K562 (cell line): ENCODE results near the gene TPPP. TPM values are rescaled to one million over a fixed set of nuclear protein-coding genes. Genes with fewer than 3 reads are reported as not detected.

Experiments
- ATF7 ChIP-seq: fragments of 450-650 bp; IDR thresholded peaks from 2 replicates; pipeline ENCODE4 v1.7.1; 2014; ENCODE audit warnings: mild to moderate bottlenecking, moderate library complexity
- C11orf30 ChIP-seq: fragments of 450-650 bp; IDR thresholded peaks from 2 replicates; pipeline ENCODE4 v1.6.1; 2016; ENCODE audit warnings: low read depth, mild to moderate bottlenecking
- CHD2 ChIP-seq: IDR thresholded peaks from 2 replicates; pipeline ENCODE4 v1.6.1; 2011; ENCODE audit warnings: low read depth, low read length
- DACH1 ChIP-seq: fragments of 450-650 bp; IDR thresholded peaks from 2 replicates; pipeline ENCODE4 v1.6.1; 2018; ENCODE audit not compliant: partially characterized antibody
- ESRRA ChIP-seq: fragments of 450-650 bp; IDR thresholded peaks from 2 replicates; pipeline ENCODE4 v1.6.1; 2014; ENCODE audit warnings: low read depth, mild to moderate bottlenecking, moderate library complexity, borderline replicate concordance
- GATA2 ChIP-seq: sonication (generic); formaldehyde crosslinking; IDR thresholded peaks from 2 replicates; pipeline ENCODE4 v1.4.0; 2020; ENCODE audit warnings: mild to moderate bottlenecking, missing genetic modification reagents
- GMEB1 ChIP-seq: fragments of 250-450 bp; sonication (Bioruptor Pico); IDR thresholded peaks from 2 replicates; pipeline ENCODE4 v1.4.0; 2020; ENCODE audit warnings: mild to moderate bottlenecking
- HNRNPH1 ChIP-seq: fragments of 200-400 bp; formaldehyde crosslinking; optimal IDR thresholded peaks from 2 replicates; pipeline ENCODE3; 2017; ENCODE audit warnings: low read depth, mild to moderate bottlenecking, low read length, moderate library complexity
- RFX7 ChIP-seq: fragments of 250-450 bp; sonication (Bioruptor Pico); IDR thresholded peaks from 2 replicates; pipeline ENCODE4 v1.5.1; 2021; ENCODE audit warnings: mild to moderate bottlenecking
- SIRT6 ChIP-seq: IDR thresholded peaks from one replicate; pipeline ENCODE4 v1.6.1; 2012; ENCODE audit warnings: low read depth, mild to moderate bottlenecking, control low read depth, inconsistent platforms, low read length, moderate library complexity
- SMARCB1 ChIP-seq: IDR thresholded peaks from 2 replicates; pipeline ENCODE4 v1.6.1; 2011; ENCODE audit warnings: improper control_type of control experiment, low read depth; ENCODE audit not compliant: insufficient read length
- SMC3 ChIP-seq: conservative IDR thresholded peaks from 2 replicates; pipeline ENCODE4 v1.6.1; 2011; ENCODE audit warnings: low read depth, low read length, improper control_type of control experiment; ENCODE audit not compliant: insufficient read depth
- TEAD2 ChIP-seq: fragments of 450-650 bp; IDR thresholded peaks from 2 replicates; pipeline ENCODE4 v1.6.1; 2016; ENCODE audit warnings: missing genetic modification characterization, control low read depth, missing compliant biosample characterization
- VEZF1 ChIP-seq: fragments of 200-800 bp; sonication (Bioruptor generic); IDR thresholded peaks from 2 replicates; pipeline ENCODE4 v1.6.1; 2017; ENCODE audit warnings: missing genetic modification characterization, missing compliant biosample characterization
- XRCC3 ChIP-seq: fragments of 450-650 bp; IDR thresholded peaks from 2 replicates; pipeline ENCODE4 v1.6.1; 2017; ENCODE audit warnings: mild to moderate bottlenecking, moderate library complexity
- XRCC4 ChIP-seq: IDR thresholded peaks from one replicate; pipeline ENCODE4 v1.6.1; 2011; ENCODE audit not compliant: insufficient read depth, insufficient read length; ENCODE audit errors: extremely low read depth
- ZBTB33 ChIP-seq: sonication (generic); formaldehyde crosslinking; IDR thresholded peaks from 2 replicates; pipeline ENCODE4 v1.8.1; 2023; ENCODE audit warnings: mild to moderate bottlenecking, missing genetic modification reagents
- ZNF224 ChIP-seq: sonication (generic); formaldehyde crosslinking; IDR thresholded peaks from 2 replicates; pipeline ENCODE4 v1.8.0; 2022; ENCODE audit warnings: mild to moderate bottlenecking, missing genetic modification reagents
- ZNF232 ChIP-seq: sonication (generic); formaldehyde crosslinking; IDR thresholded peaks from 2 replicates; pipeline ENCODE4 v1.8.0; 2022; ENCODE audit warnings: mild to moderate bottlenecking, missing genetic modification reagents
- ZNF395 ChIP-seq: fragments of 200-800 bp; sonication (Bioruptor generic); IDR thresholded peaks from 2 replicates; pipeline ENCODE4 v1.6.1; 2017; ENCODE audit warnings: missing genetic modification characterization, missing compliant biosample characterization
- ZNF449 ChIP-seq: fragments of 250-450 bp; sonication (Bioruptor Pico); IDR thresholded peaks from 2 replicates; pipeline ENCODE4 v1.8.0; 2022; ENCODE audit warnings: moderate library complexity, mild to moderate bottlenecking, inconsistent platforms
- ZNF79 ChIP-seq: fragments of 250-450 bp; sonication (Bioruptor Pico); IDR thresholded peaks from 2 replicates; pipeline ENCODE4 v1.4.0; 2020; ENCODE audit warnings: low read depth, mild to moderate bottlenecking, moderate library complexity
- ZSCAN32 ChIP-seq: fragments of 450-650 bp; formaldehyde crosslinking; IDR thresholded peaks from 2 replicates; pipeline ENCODE4 v1.4.0; 2020; ENCODE audit warnings: mild to moderate bottlenecking, moderate library complexity
- polyA plus RNA-seq, 8 experiments: library from polyadenylated mRNA; depleted of rRNA in 4 of 8; stranded (reverse) in 5 of 8; unstranded in 3 of 8; fragments of >200 nt; fragmentation: Nextera tagmentation in 2 of 8; fragmentation: Illumina TruSeq in 1 of 8; extraction: Ambion mirVana in 2 of 8; extraction: Trizol in 1 of 8; gene quantifications; 2 replicates each; pipeline versions ENCODE4 v1.2.1 to v1.2.3, GENCODE V29; 2011 to 2014; ENCODE audit warnings: inconsistent platforms in 1 of 8, missing spikeins in 1 of 8
- total RNA-seq, 7 experiments: library from RNA; depleted of rRNA in 6 of 7; stranded (reverse); fragments of >200 nt in 6 of 7; fragmentation: Illumina TruSeq in 2 of 7; extraction: Trizol in 2 of 7; gene quantifications; 2 replicates each; pipeline versions ENCODE4 v1.2.1 to v1.2.3, GENCODE V29; 2011 to 2021; ENCODE audit warnings: low replicate concordance in 1 of 7

Gene TPPP
- total and polyA plus RNA-seq, 9 of the 15 experiments (the other 6 are each of a cell fraction or from before 2014, with no cell fraction given) = 0.01 to 0.07 (median 0.03) TPM; not detected in 6

- TF ChIP-seq SMARCB1 (no peak), ZNF79 (CRISPR knock-in tag) (no peak), XRCC3 (no peak), ZNF232 (no peak), GMEB1 (CRISPR knock-in tag) (no peak), ZSCAN32 (no peak), ZNF224 (no peak), ZNF395 (CRISPR knock-in tag) (peak; percentile 75; the same call in 1 of the 2 replicates), C11orf30 (no peak), ZBTB33 (no peak), XRCC4 (no peak), HNRNPH1 (no peak), ESRRA (no peak), SMC3 (0 out of 2 replicates have a peak, but pooled peaks have one; percentile 9), ATF7 (no peak), DACH1 (no peak), CHD2 (no peak), GATA2 (CRISPR knock-in tag) (peak; percentile 95), RFX7 (CRISPR knock-in tag) (no peak), TEAD2 (tag) (no peak), VEZF1 (CRISPR knock-in tag) (peak; percentile 37; the same call in 1 of the 2 replicates), SIRT6 (no peak), ZNF449 (no peak)
Measured at GRCh38 chr5:657570-657969, 35.6 kb downstream of the TPPP start (continued).
